Dedifferentiated amniotic fluid mesenchymal stem cell (primary cell): ENCODE results near the gene MPRIP.
A peak's percentile ranks its signal among the peaks of the same experiment; 100 is the strongest.

Experiments used
- DNase-seq: peaks from one replicate; pipeline ENCODE4 v3.0.0-alpha.2; 2016; ENCODE audit errors: extremely low spot score

The MPRIP gene

GRCh38 chr17:17232303-17232621, 190.0 kb downstream of the MPRIP start:
- no peak for DNase-seq

- no peak for DNase-seq
Observed at GRCh38 chr17:17235212-17236174, 193.2 kb downstream of the MPRIP start.

GRCh38 chr17:17236295-17237025, 194.2 kb downstream of the MPRIP start:
- DNase-seq = peak; percentile 17

GRCh38 chr17:17237026-17237799, 195.0 kb downstream of the MPRIP start, which contains the start of gene FLCN:
FLCN (minus strand) TSS chr17:17237168; CDS start chr17:17228137, 9,031 bp downstream.
- DNase-seq = peak; percentile 89

GRCh38 chr17:17239832-17240231, 197.6 kb downstream of the MPRIP start:
- no peak for DNase-seq

GRCh38 chr17:17241656-17242055, 199.4 kb downstream of the MPRIP start:
- DNase-seq = no peak

GRCh38 chr17:17242246-17242645, 200.0 kb downstream of the MPRIP start:
- DNase-seq = no peak
